ENCODE data around the gene ARID5B.

DNA sequence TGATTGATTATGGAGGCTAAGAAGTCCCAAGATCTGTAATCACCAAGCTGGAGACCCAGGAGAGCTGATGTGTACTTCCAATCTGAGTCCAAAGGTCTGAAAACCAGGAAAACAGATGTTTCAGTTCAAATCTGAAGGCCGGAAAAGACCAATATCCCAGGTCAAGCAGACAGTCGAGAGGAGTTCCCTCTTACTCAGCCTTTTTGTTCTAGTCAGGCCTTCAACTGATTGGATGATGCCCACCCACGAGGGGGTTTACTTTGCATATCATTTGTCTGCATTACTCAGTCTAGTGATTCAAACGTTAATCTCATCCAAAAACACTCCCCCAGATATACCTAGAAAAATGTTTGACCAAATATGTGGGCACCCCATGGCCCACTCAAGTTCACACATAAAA lies 7.4 kb upstream of the ARID5B start:
- no peak for TF ChIP-seq POLR2AphosphoS5 (IDR thresholded peaks at IDR 0.05; ENCODE audit: low read depth, low read length)
- TF ChIP-seq SIN3A (IDR thresholded peaks at IDR 0.05; ENCODE audit: borderline replicate concordance, insufficient read depth, low read length) = no peak

Measured in PFSK-1 (cell line).